GM12864 (cell line): ENCODE data around the gene TCF20.

Experiments used
- DNase-seq: peaks from one replicate; pipeline ENCODE4 v3.0.0-alpha.2; 2011; ENCODE audit warnings: low read depth
- H3K4me3 ChIP-seq: 2 replicates; pipeline ENCODE4 v1.5.1; 2011; ENCODE audit warnings: mild to moderate bottlenecking, low read depth, low read length, control low read depth
- TF ChIP-seq, protein P1 (sequence below): IDR thresholded peaks from 2 replicates; pipeline ENCODE4 v1.5.1; 2011; ENCODE audit warnings: low read depth, mild to moderate bottlenecking, moderate library complexity, low read length, control low read depth, inconsistent platforms; ENCODE audit errors: missing control alignments

The TCF20 gene

DNA sequence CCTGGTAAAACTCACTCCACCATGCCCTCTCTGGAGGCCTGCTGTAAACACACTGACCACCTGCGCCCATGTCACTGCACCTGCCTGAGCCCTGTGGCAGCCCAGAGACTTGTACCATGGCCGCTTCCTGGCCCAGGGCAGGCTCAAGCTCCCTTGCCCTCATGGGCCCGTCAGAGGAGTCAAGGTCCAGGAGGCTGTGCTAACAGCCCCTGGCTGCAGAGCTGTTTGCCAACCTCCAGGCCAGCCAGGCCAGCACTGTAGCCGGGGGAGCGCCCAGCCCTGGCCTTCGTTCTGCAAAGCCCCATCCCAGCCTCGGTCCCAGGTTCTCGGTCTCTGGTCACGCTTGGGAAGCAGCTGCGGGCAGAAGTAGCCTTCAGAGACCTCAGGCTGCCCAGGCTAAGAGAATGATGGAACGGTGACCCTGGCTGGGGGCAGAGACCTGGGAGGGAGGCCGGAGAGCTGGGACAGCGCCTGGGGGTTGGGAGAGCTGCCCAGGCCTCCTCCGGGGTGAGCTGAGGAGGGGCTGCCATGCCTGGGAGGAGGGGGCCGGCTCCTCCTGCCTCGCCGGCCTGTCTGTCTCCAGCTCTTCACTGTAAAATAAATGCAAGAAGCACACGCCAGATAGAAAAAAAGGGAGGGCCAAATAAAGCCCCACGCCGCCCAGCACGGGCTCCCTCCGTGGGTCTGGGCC lies 11.9 kb upstream of the TCF20 start:
- TF ChIP-seq, protein P1, sequence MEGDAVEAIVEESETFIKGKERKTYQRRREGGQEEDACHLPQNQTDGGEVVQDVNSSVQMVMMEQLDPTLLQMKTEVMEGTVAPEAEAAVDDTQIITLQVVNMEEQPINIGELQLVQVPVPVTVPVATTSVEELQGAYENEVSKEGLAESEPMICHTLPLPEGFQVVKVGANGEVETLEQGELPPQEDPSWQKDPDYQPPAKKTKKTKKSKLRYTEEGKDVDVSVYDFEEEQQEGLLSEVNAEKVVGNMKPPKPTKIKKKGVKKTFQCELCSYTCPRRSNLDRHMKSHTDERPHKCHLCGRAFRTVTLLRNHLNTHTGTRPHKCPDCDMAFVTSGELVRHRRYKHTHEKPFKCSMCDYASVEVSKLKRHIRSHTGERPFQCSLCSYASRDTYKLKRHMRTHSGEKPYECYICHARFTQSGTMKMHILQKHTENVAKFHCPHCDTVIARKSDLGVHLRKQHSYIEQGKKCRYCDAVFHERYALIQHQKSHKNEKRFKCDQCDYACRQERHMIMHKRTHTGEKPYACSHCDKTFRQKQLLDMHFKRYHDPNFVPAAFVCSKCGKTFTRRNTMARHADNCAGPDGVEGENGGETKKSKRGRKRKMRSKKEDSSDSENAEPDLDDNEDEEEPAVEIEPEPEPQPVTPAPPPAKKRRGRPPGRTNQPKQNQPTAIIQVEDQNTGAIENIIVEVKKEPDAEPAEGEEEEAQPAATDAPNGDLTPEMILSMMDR = no peak
- DNase-seq = no peak
- H3K4me3 ChIP-seq = no peak overlapping the region

DNA sequence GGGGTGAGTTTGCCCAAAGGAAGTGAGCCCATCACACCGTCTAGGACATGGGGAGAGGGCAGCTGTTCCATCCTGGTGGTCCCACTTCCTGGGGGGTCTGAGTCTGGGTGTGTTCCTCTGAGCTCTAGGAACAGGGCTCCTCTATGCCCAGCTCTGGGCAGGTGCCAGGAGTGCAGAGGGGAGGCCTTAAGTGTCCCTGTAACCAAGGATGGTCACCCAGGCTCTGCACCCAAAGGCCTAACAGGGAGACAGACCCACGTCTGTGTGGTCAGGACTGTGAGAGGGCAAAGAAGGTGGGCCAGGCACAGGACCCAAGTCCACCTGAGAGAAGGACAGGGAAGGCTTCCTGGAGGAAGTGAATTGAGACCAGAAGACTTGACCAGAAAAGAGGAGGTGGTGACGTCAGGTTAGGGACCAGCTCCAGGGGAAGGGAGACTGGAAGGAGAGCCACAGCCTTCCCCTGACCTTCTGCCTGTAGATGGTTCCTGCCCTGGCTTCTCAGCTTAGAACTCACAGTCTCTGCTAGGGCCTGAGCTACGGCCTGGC lies 11.3 kb upstream of the TCF20 start:
- DNase-seq = no peak
- TF ChIP-seq, protein P1 = no peak
- H3K4me3 ChIP-seq = no peak overlapping the region

DNA sequence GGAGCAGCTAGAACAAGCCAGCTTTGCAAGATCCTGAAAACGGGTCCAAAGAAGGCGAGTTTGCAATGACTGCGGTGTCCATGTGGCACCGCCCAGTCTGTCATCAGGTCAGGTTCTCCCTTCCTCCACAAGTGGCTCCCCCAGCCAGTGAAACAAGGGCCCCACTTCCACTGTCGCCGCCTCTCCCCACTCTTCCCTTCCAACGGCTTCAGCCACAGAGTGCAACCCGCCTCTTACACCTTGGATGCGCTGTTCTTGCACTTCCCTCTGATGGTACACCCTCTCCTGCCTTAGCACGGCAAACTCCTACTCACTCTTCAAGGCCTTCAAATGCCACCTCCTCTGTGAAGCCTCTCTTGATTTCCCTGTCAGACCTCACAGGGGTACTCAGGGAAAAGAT lies 10.8 kb upstream of the TCF20 start:
- no peak overlapping the region for H3K4me3 ChIP-seq
- no peak for DNase-seq
- TF ChIP-seq, protein P1 = no peak

DNA sequence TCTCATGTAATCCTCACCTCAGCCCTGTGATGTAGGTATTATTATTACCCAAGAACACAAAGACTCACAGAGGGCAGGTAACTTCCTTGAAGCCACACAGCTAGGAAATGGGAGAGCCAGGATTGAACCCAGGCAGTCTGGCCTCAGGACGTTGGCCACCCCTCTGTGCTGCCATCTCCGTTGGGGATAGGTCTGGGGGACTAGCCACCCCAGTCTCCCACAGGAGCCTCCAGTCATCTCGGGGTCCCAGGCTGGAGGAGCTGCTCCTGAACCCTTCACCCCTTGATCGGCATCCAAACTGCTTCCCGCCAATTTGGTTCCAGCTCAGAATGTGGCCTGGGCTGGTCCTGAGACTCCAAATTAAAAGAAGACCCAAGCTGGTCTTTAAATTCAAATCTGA lies 10.4 kb upstream of the TCF20 start:
- TF ChIP-seq, protein P1 = no peak
- no peak for DNase-seq
- no peak overlapping the region for H3K4me3 ChIP-seq

DNA sequence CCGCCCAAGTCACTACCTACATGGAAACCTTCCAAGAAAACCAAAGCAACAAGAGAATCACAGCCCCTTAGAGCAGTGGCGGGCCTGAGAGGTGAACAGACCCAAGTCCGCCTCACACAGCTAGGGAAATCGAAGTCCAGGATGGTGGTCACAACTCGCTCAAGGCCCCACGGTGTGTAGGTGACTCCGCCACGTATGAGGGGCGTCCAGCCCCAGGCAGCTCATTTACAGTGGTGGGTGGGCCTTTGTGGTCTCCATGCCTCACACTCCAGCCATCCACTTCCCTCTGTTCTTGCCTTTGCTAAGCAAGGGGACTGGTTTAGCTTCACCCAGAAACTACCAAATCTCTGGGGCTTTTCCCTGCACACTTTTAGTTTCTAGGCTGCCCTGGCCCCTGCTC lies 9.7 kb upstream of the TCF20 start:
- no peak overlapping the region for H3K4me3 ChIP-seq
- no peak for DNase-seq
- TF ChIP-seq, protein P1 = no peak

DNA sequence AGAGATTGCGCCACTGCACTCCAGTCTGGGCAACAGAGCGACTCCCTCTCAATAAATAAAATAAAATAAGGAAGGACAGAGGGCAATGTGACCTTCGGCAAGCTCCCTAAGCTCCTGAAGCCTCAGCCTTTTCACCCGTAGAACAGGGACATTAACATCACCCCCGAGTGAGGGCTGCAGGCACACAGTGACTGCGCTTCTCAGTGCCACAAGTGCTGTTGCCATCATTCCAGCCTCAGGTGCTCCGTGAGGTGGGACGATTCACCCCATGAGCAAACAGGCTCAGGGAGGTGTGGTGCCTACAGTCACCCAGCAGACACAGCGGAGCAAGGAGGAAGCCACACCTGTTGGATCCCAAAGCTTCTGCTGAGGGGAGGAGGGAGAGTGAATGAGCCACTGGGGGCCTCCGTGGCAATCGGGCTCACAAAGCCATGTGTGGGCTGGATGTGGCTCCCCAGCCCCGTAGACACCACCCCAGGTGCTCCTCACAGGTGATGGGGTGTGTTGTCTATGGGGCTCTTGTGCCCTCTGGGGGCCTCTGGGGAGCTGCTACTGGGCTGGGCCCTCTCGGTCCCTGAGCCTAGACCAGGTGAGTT lies 9.1 kb upstream of the TCF20 start:
- TF ChIP-seq, protein P1 = no peak

More for the DNA sequence above, 9.1 kb upstream of the TCF20 start:
- no peak overlapping the region for H3K4me3 ChIP-seq
- no peak for DNase-seq
